NCI-H526 treated with DMSO at 0.1 percent for 48 hours (cell line): ENCODE data around the gene ARMC10.
"Not testable (repeated sequence)": the region's sequence is repeated elsewhere in the genome, so short reads cannot be mapped to it uniquely, and the experiment has no call there.

ENCODE experiments used
- DNase-seq: peaks from one replicate; lab custom pipeline; 2025; lab: John Stamatoyannopoulos, UW

The ARMC10 gene

DNA sequence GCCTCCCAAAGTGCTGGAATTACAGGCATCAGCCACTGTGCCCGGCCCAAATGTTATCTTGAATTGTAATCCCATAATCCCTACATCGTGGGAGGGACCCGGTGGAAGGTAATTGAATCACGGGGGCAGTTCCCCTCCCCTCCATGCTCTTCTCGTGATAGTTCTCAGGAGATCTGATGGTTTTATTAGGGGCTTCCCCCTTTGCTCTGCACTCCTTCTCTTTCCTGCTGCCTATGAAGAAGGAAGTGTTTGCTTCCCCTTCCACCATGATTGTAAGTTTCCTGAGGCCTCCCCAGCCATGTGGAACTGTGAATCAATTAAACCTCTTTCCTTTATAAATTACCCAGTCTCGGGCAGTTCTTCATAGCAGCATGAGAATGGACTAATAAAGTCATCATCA, 3.3 kb downstream of the ARMC10 start:
- DNase-seq: not testable (repeated sequence)

- no peak for DNase-seq
These were observed 4.9 kb downstream of the ARMC10 start for GRCh38 chr7:103079836-103080235.

GRCh38 chr7:103080923-103081322, 6.0 kb downstream of the ARMC10 start:
- no peak for DNase-seq

DNA sequence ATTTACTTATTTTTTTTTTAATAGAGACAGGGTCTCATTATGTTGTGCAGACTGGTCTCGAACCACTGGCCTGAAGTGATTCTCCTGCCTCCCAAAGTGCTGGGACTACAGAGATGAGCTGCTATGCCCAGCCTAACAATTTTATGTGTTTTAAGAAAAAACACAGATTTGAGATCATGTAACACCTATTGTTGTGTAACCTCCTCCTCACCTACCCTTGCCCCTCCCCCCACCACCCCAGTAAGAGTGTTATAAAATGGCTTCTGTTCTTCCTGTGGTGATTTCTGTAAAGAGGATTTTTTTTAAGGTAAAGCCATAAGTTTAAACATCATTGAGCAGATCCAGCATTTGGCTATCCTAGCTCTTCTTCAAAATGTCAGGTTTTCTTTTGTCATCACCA, 7.6 kb downstream of the ARMC10 start:
- DNase-seq: no peak

DNA sequence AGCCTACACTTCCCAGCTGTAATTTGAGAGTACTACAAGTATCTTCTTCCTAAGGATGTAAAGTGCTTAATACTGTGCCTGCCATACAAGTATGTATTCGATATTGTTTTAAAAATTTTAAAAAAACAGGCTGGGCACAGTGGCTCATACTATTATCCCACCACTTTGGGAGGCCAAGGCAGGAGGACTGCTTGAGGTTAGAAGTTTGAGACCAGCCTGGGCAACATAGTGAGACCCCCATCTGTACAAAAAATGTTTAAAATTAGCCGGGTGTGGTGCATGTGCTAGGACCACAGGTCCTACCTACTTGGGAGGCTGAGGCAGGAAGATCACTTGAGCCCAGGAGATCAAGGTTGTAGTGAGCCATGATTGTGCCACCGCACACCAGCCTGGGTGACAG, 8.3 kb downstream of the ARMC10 start:
- no peak for DNase-seq

GRCh38 chr7:103092321-103092720, 17.4 kb downstream of the ARMC10 start:
- DNase-seq: not testable (repeated sequence)

DNA sequence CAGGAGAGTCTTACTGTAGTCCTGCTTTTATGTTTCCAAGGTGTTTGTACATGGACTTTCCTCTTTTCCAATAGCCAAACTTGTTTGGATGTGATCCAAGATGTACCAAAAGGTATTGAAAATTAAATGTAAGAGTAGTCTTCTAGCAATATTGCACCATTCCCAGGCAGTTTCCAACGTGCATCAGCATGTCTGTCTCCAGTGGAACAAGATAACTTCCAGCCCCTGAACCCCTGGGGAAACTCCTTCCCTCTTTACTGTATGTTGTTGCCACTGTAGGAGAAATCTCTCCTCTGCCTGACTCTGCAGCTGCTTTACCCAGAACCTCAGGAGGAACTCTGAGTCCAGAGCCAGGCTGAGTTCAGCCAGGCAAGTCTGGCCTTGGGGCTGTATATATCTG, 18.5 kb downstream of the ARMC10 start:
- DNase-seq: no peak

- DNase-seq: no peak
These were observed 19.2 kb downstream of the ARMC10 start for GRCh38 chr7:103094102-103094501.

DNA sequence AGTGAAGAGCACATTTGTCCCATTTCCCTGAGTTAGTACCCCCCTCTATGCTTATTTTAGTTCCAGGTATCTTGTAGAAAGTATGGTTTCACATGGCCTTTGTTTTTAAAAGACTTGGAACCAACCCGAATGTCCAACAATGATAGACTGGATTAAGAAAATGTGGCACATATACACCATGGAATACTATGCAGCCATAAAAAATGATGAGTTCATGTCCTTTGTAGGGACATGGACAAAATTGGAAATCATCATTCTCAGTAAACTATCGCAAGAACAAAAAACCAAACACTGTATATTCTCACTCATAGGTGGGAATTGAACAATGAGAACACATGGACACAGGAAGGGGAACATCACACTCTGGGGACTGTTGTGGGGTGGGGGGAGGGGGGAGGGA, 20.6 kb downstream of the ARMC10 start:
- not testable (repeated sequence) for DNase-seq

DNA sequence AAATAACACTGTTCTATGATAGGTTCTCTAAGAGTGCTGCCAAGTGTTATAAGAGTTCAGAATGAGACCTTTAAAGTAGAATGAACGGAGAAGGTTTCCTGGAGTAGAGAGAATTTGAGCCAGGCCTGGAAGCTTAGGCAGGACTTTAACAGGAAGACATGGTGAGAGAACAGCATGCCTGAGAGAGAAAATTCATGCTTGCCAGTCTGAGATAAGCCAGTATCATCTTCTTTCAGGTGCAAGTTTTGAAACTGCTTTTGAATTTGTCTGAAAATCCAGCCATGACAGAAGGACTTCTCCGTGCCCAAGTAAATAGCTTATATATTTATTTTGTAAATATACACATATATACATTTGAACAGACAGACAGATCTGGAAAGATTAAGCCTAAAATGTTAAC, 22.1 kb downstream of the ARMC10 start:
- no peak for DNase-seq

DNA sequence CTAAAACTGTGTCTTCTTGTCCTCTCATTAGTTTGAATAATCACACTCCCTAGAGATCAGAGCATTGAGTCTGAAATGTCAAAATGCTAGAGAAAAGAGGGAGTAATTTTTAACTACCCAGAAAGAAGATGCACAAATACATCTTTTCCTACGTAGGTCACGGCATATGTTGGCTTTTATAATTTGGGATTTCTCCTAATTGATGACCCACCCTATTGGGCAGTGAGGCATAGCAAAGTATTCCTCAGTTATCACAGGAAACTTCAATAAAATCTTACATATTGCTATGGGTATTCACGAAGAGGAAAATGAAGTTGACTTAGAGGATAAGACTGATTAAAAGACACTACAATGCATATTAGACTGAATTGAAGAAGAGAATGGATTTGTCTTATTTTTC, 25.4 kb downstream of the ARMC10 start:
- DNase-seq: no peak

DNA sequence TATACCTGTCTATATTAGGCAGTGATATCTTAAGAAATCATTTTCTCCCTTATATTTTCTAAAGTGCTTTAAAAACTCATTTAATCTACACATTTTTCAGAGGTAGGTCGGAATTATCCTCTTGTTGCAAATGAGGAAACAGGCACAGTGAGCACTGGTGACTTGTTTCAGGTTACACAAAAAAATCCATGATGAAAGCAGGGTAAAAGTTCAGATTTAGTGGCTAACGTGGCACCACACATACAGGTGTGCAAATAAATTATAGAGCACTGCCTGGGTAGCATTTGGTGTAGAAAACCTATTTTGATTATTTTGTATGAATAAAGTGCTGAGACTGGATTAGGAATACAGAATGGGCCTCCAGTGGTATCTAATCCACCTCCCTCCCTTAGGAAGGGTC, 26.6 kb downstream of the ARMC10 start:
- DNase-seq: no peak

DNA sequence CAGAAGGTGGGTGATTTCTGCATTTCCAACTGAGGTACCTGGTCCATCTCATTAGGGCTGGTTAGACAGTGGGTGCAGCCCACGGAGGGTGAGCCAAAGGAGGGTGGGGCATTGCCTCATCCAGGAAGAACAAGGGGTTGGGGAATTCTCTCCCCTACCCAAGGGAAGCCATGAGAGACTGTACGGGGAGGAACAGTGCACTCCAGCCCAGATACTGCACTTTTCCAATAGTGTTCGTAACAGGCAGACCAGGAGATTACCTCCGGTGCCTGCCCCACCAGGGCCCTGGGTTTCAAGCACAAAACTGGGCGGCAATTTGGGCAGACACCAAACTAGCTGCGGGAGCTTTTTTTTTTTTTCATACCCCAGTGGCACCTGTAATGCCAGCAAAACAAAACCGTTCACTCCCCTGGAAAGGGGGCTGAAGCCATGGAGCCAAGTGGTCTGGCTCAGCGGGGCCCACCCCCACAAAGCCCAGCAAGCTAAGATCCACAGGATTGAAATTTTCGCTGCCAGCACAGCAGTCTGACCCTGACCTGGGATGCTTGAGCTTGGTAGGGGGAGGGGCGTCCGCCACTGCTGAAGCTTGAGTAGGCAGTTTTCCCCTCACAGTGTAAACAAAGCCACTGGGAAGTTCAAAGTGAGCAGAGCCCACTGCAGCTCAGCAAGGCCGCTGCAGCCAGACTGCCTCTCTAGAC, 31.2 kb downstream of the ARMC10 start:
- no peak for DNase-seq

- DNase-seq: not testable (repeated sequence)
These were observed 31.7 kb downstream of the ARMC10 start for GRCh38 chr7:103106703-103107070.

DNA sequence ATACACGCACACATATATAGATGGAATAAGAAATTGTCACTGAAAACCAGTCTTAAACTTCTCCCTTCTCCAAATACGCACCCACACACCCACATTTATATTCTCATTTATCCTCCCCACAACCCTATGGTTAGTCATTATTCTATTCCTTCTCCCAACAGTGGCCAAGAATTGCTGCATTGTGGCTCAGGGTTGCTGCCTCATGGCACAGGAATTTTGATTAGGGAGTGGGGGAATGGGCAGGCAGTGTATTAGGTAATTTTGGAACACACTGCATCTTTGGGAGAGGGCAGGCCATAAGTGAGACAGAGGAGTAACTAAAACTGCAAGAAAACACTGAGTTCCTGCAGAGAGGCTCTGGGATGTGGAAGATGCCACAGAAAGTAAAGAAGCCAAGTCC, 38.2 kb downstream of the ARMC10 start:
- no peak for DNase-seq

GRCh38 chr7:103114576-103115008, 39.7 kb downstream of the ARMC10 start:
- no peak for DNase-seq

DNA sequence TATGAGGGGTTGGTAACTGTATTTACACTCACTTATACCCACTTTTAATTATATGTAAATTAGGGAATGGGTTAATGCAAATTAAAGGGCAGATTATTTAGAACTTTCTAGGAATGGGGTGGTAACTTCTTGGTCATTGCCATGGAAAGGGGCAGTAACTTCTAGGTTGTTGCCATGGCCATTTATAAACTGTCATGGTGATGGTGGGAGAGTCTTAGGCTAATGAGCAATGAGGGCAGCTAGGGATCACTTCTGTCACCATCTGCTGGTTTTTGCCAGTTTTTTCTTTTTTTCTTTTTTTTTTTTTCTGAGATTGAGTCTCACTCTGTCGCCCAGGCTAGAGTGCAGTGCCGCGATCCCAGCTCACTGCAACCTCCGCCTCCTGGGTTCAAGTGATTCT, 40.8 kb downstream of the ARMC10 start:
- no peak for DNase-seq

GRCh38 chr7:103116511-103116910, 41.6 kb downstream of the ARMC10 start:
- DNase-seq: no peak

- no peak for DNase-seq
These were observed 42.1 kb downstream of the ARMC10 start for GRCh38 chr7:103116991-103117390.

DNA sequence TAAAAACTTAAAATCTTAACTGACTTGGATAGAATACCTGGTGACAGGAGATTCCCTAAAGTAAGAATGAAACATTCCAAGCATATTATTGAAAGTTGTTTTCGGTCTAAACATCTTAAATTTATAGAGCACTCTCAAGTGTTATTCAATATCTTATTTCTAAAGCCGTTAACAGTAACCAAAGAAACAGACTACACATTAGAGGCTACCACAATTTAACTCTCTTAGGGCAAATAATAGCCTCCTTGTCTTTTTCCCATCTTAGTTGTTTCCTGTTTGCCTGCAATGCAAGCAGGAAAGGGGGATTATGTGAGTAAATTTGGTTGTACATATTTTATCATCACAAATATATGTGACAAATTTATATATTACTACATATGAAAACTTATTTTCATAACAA, 42.5 kb downstream of the ARMC10 start:
- no peak for DNase-seq

GRCh38 chr7:103119791-103120291, 44.9 kb downstream of the ARMC10 start:
- DNase-seq: no peak

- DNase-seq: no peak
These were observed 45.4 kb downstream of the ARMC10 start for GRCh38 chr7:103120362-103120761.

GRCh38 chr7:103121641-103122040, 46.7 kb downstream of the ARMC10 start:
- DNase-seq: no peak

GRCh38 chr7:103123529-103123928, 48.6 kb downstream of the ARMC10 start:
- no peak for DNase-seq
